GM23338 (cell line): ENCODE results near the gene SCG3. TPM values are rescaled to one million over a fixed set of nuclear protein-coding genes. Genes with fewer than 3 reads are reported as not detected.

Experiments used
- EZH2phosphoT487 ChIP-seq: fragments of 200-600 bp; sonication (generic); IDR thresholded peaks from one replicate; pipeline ENCODE4 v1.8.1; 2018; ENCODE audit warnings: antibody characterized with exemption; ENCODE audit not compliant: unreplicated experiment
- STAT1 ChIP-seq: IDR thresholded peaks from one replicate; pipeline ENCODE4 v1.6.1; 2016; ENCODE audit warnings: antibody characterized with exemption; ENCODE audit not compliant: unreplicated experiment
- ZNF114 ChIP-seq: fragments of 250-450 bp; sonication (Bioruptor Pico); IDR thresholded peaks from 2 replicates; pipeline ENCODE4 v1.5.0; 2020; ENCODE audit warnings: mild to moderate bottlenecking, moderate library complexity
- polyA plus RNA-seq: library from polyadenylated mRNA; unstranded; fragments of >200 nt; fragmentation: Nextera tagmentation; extraction: Ambion mirVana; gene quantifications from 2 replicates; pipeline ENCODE4 v1.2.1, GENCODE V29; 2016
- total RNA-seq: library from RNA; depleted of rRNA; stranded (reverse); fragments of >200 nt; shearing (Covaris generic); gene quantifications from 2 replicates; pipeline ENCODE4 v1.2.3, GENCODE V29; 2014; rRNA removed
- TF ChIP-seq, protein P1 (sequence below): fragments of 250-450 bp; sonication (Bioruptor Pico); IDR thresholded peaks from 2 replicates; pipeline ENCODE4 v1.5.0; 2020; ENCODE audit warnings: mild to moderate bottlenecking, moderate library complexity
- TF ChIP-seq, protein P2 (sequence below), 2 experiments: fragments of 200-600 bp in 1 of 2; sonication (generic) in 1 of 2; conservative IDR thresholded peaks; 2 replicates each; pipeline versions ENCODE4 v1.5.1 to v1.6.1; 2016 to 2017; ENCODE audit warnings: antibody characterized with exemption in 2 of 2, low read depth in 2 of 2, mild to moderate bottlenecking in 2 of 2, moderate library complexity in 1 of 2

The SCG3 gene
- total and polyA plus RNA-seq, 2 experiments from 2014 or later, result 44.2 to 99.5 TPM

DNA sequence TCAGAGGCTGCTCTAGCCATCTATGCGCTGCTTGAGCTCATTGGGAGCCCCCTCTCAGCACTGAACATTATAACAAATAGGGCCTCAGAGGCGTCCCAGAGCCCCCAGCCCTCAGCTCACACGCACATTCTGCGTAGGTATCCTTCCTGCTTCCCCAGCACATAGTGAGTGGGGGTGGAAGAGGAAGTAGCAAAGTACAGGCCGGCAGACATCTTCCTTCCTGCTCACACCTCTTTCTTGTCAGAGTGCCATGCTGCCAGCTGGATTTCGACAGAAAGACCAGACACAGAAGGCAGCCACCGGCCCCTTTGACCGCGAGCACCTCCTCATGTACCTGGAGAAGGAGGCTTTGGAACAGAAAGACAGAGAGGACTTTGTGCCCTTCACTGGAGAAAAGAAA is 86.7 kb downstream of the SCG3 start (continued):
- TF ChIP-seq, protein P1, sequence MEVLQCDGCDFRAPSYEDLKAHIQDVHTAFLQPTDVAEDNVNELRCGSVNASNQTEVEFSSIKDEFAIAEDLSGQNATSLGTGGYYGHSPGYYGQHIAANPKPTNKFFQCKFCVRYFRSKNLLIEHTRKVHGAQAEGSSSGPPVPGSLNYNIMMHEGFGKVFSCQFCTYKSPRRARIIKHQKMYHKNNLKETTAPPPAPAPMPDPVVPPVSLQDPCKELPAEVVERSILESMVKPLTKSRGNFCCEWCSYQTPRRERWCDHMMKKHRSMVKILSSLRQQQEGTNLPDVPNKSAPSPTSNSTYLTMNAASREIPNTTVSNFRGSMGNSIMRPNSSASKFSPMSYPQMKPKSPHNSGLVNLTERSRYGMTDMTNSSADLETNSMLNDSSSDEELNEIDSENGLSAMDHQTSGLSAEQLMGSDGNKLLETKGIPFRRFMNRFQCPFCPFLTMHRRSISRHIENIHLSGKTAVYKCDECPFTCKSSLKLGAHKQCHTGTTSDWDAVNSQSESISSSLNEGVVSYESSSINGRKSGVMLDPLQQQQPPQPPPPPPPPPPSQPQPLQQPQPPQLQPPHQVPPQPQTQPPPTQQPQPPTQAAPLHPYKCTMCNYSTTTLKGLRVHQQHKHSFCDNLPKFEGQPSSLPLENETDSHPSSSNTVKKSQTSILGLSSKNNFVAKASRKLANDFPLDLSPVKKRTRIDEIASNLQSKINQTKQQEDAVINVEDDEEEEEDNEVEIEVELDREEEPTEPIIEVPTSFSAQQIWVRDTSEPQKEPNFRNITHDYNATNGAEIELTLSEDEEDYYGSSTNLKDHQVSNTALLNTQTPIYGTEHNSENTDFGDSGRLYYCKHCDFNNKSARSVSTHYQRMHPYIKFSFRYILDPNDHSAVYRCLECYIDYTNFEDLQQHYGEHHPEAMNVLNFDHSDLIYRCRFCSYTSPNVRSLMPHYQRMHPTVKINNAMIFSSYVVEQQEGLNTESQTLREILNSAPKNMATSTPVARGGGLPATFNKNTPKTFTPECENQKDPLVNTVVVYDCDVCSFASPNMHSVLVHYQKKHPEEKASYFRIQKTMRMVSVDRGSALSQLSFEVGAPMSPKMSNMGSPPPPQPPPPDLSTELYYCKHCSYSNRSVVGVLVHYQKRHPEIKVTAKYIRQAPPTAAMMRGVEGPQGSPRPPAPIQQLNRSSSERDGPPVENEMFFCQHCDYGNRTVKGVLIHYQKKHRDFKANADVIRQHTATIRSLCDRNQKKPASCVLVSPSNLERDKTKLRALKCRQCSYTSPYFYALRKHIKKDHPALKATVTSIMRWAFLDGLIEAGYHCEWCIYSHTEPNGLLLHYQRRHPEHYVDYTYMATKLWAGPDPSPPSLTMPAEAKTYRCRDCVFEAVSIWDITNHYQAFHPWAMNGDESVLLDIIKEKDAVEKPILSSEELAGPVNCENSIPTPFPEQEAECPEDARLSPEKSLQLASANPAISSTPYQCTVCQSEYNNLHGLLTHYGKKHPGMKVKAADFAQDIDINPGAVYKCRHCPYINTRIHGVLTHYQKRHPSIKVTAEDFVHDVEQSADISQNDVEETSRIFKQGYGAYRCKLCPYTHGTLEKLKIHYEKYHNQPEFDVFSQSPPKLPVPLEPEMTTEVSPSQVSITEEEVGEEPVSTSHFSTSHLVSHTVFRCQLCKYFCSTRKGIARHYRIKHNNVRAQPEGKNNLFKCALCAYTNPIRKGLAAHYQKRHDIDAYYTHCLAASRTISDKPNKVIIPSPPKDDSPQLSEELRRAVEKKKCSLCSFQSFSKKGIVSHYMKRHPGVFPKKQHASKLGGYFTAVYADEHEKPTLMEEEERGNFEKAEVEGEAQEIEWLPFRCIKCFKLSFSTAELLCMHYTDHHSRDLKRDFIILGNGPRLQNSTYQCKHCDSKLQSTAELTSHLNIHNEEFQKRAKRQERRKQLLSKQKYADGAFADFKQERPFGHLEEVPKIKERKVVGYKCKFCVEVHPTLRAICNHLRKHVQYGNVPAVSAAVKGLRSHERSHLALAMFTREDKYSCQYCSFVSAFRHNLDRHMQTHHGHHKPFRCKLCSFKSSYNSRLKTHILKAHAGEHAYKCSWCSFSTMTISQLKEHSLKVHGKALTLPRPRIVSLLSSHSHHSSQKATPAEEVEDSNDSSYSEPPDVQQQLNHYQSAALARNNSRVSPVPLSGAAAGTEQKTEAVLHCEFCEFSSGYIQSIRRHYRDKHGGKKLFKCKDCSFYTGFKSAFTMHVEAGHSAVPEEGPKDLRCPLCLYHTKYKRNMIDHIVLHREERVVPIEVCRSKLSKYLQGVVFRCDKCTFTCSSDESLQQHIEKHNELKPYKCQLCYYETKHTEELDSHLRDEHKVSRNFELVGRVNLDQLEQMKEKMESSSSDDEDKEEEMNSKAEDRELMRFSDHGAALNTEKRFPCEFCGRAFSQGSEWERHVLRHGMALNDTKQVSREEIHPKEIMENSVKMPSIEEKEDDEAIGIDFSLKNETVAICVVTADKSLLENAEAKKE (CRISPR knock-in tag), result no peak
- TF ChIP-seq STAT1, result no peak
- TF ChIP-seq ZNF114 (CRISPR knock-in tag), result no peak
- TF ChIP-seq EZH2phosphoT487, result no peak
- TF ChIP-seq, protein P2, sequence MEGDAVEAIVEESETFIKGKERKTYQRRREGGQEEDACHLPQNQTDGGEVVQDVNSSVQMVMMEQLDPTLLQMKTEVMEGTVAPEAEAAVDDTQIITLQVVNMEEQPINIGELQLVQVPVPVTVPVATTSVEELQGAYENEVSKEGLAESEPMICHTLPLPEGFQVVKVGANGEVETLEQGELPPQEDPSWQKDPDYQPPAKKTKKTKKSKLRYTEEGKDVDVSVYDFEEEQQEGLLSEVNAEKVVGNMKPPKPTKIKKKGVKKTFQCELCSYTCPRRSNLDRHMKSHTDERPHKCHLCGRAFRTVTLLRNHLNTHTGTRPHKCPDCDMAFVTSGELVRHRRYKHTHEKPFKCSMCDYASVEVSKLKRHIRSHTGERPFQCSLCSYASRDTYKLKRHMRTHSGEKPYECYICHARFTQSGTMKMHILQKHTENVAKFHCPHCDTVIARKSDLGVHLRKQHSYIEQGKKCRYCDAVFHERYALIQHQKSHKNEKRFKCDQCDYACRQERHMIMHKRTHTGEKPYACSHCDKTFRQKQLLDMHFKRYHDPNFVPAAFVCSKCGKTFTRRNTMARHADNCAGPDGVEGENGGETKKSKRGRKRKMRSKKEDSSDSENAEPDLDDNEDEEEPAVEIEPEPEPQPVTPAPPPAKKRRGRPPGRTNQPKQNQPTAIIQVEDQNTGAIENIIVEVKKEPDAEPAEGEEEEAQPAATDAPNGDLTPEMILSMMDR (conservative IDR thresholded peaks at IDR 0.05; ENCODE audit: low read depth in 2 of 2), result no peak

Other genes with a start within 250 kb of the SCG3 start
- 21.6 and 61.1 TPM in 2 replicates for gene DMXL2, start 58.7 kb upstream of the SCG3 start, total RNA-seq
- gene DMXL2, start 58.7 kb upstream of the SCG3 start, polyA plus RNA-seq, result 5.2 and 6.1 TPM in 2 replicates
- 5.4 and 7.2 TPM in 2 replicates for gene LYSMD2, start 56.2 kb downstream of the SCG3 start, total RNA-seq
- gene LYSMD2, start 56.2 kb downstream of the SCG3 start, polyA plus RNA-seq, result 5.1 and 5.9 TPM in 2 replicates
- gene TMOD2, start 70.1 kb downstream of the SCG3 start, total RNA-seq, result 5.9 and 7.4 TPM in 2 replicates
- 2.8 and 3.0 TPM in 2 replicates for gene TMOD2, start 70.1 kb downstream of the SCG3 start, polyA plus RNA-seq
- 22.1 and 26.1 TPM in 2 replicates for gene TMOD3, start 148.2 kb downstream of the SCG3 start, total RNA-seq
- gene TMOD3, start 148.2 kb downstream of the SCG3 start, polyA plus RNA-seq, result 23.4 and 29.9 TPM in 2 replicates